Stimulated activated CD4-positive, alpha-beta T cell treated with anti-CD3 and anti-CD28 coated beads, TNF-alpha, amount 100 ng/mL, for 4 hours (primary cell): ENCODE data around the gene FGD4.

Source experiments
- DNase-seq, 3 experiments: peaks; one replicate each; pipeline ENCODE4 v3.0.0-alpha.2; 2020; ENCODE audit warnings: low read depth in 3 of 3

Gene FGD4

DNA sequence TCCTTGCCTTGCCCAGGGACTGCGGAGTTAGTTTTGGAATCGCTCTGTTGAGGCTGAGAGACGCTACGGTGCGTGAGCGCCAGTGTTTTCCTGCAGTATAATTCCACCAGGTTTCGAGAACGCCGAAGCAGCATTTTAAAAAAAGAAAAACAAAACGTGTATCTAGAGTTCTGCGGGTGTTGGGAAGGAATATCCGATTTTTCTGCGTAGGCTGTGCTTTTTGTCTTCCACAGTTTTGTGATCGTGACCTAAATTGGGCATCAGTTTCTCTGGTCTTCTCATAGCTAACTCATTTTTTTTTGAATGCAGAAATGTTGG is 280.5 kb downstream of the FGD4 start:
- no peak for DNase-seq

DNA sequence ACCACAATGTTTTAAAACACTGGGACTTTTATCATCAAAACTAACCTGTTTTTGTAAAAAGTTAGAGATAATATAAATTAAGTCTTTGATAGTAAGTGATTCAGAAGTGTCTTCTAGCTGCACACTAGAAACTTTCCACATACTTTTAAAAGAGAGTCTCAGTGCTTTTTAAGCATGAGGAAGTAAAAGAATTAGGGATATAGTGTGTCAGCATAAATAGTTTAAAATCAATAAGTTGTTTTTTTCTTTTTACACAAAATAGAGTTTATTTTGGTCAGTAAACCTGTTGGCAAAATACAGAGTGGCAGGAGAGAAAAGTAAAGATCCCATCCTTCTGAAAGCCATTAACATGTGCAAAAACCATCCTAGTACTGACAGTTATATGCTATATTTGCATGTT is 281.4 kb downstream of the FGD4 start:
- DNase-seq: no peak

DNA sequence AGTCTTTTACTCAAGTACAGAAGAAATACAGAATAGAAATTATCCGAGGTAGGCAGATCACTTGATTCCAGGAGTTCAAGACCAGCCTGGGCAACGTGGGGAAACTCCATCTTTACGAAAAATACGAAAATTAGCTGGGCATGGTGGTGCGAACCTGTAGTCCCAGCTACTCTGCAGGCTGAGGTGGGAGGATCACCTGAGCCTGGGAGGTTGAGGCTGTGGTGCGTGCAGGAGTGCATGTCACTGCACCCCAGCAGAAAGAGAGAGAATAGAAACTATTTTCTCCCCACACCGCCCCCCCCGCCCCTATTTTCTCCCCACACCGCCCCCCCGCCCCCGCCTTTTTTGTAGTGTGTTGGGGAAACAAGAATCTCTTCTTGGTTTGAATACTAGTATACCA is 281.9 kb downstream of the FGD4 start:
- no peak for DNase-seq

DNA sequence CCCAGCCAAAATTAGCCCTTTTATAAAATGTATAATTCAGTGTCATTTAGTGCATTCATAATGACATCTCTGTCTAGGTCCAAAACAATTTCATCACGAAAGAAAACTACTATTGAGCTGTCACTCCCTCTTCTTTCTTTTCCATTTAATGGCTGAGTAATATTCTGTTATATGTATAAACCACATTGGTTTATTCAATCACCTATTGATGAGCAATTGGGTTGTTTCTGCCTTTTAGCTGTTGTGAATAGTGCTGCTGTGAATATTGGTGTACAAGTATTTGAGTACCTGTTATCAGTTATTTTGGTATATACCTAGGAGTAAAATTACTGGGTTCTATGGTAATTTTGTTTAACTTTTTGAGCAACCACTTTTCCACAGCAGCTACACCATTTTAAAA is 287.0 kb downstream of the FGD4 start:
- DNase-seq: no peak

DNA sequence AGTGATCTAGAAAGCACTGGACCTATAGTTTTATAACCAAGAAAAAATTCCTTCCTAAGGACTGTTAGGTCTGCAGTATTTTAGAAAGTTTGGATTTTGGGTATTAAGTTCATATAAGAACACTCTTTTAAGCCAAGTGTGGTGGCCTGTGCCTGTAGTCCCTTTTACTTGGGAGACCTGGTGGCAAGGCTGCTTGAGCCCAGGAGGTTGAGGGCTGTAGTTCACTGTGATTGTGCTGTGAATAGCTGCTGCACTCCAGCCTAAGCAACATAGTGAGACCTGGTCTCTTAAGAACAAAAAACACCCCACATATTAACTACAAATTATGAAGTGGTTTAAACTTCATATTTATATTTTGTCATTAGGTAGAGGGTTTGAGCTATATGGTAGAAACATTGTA is 289.4 kb downstream of the FGD4 start:
- no peak for DNase-seq

DNA sequence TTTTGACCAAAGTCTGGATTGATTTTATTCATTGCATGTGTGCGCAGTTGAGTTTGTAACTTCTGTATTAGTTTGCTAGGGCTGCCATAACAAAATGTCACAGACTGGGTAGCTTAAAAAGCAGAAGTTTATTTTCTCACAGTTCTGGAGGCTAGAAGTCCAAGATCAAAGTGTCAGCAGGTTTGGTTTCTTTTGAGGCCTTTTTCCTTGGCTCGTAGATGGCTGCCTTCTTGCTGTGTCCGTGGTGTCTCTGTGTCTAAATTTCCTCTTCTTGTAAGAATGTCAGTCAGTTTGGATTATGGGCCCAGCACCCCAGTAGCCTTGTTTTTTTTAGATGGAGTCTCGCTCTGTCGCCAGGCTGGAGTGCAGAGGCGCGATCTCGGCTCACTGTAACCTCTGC is 291.6 kb downstream of the FGD4 start:
- DNase-seq: no peak

DNA sequence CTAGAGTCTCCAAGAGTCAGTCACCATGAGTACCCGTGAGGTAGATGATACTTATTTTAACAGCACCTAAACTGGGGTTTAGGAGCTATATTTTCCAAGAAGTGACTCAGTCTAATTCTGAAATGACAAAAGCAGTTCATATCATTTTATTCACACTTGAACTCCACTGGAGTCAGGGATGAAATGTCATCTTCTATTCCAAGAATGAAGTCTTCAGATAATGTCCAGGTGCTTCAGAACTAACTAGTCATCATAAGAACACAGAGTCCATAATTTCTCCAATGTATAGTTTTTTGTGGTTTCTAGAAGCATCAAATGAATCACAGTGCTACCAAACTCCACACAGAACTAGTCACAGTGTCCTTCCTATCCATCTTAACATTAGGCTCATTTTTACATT is 293.0 kb downstream of the FGD4 start:
- no peak for DNase-seq

DNA sequence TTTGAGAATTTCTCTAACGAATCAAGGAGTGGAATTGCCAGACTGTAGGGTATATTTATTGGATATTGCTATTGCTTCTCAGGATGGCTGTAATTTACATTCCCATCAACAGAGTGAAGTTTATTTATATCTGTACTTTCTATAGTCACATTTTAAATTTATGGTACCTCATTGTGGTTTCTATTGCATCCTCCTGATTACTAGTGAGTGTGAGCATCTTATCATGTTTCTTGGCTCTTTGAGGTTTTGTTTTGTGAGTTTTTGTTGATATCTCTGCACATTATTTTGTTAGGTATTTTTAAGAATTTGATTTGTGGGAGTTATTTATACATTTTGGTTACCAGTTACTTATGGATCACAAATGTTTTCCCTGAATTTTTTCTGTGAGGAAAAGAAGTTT is 293.7 kb downstream of the FGD4 start:
- no peak for DNase-seq
